Osteocyte (in vitro differentiated cells): ENCODE data around the gene CNP. TPM values are rescaled to one million over a fixed set of nuclear protein-coding genes. Genes with fewer than 3 reads are reported as not detected.

Experiments used
- DNase-seq: peaks from one replicate; pipeline ENCODE4 v3.0.0; 2021; ENCODE audit warnings: mixed read lengths; ENCODE audit not compliant: unreplicated experiment; ENCODE audit errors: extremely low spot score
- H3K27ac Mint-ChIP-seq: one replicate; pipeline ENCODE4 v1.8.0; 2021; ENCODE audit warnings: mild to moderate bottlenecking, mixed read lengths; ENCODE audit not compliant: unreplicated experiment
- H3K27me3 Mint-ChIP-seq: one replicate; pipeline ENCODE4 v1.8.0; 2021; ENCODE audit warnings: mixed read lengths; ENCODE audit not compliant: unreplicated experiment
- H3K36me3 Mint-ChIP-seq: one replicate; pipeline ENCODE4 v1.8.0; 2021; ENCODE audit warnings: mixed read lengths; ENCODE audit not compliant: unreplicated experiment
- H3K4me1 Mint-ChIP-seq: one replicate; pipeline ENCODE4 v1.8.0; 2021; ENCODE audit warnings: mixed read lengths; ENCODE audit not compliant: unreplicated experiment
- H3K4me3 Mint-ChIP-seq: one replicate; pipeline ENCODE4 v1.8.0; 2021; ENCODE audit warnings: mild to moderate bottlenecking, moderate library complexity, mixed read lengths; ENCODE audit not compliant: unreplicated experiment
- H3K9me3 Mint-ChIP-seq: one replicate; pipeline ENCODE4 v1.8.0; 2021; ENCODE audit warnings: mixed read lengths; ENCODE audit not compliant: unreplicated experiment
- CTCF ChIP-seq: fragments of 200-600 bp; sonication (generic); IDR thresholded peaks from 2 replicates; pipeline ENCODE4 v1.5.0; 2021; ENCODE audit warnings: antibody characterized with exemption, mild to moderate bottlenecking, moderate library complexity
- total RNA-seq: library from RNA; stranded (reverse); gene quantifications from 2 replicates; pipeline ENCODE4 v1.2.1, GENCODE V29; 2021

The CNP gene
- total RNA-seq, 1 donor from 2014 or later = 108 TPM

GRCh38 chr17:41919165-41919817 is 47.3 kb upstream of the CNP start:
- H3K9me3 Mint-ChIP-seq = no peaks in the 10 kb centered on the region
- no peak for DNase-seq
- peaks cover 6% of the 10 kb centered on the region for H3K36me3 Mint-ChIP-seq
- H3K4me3 Mint-ChIP-seq = peak overlapping the region; percentile 90
- TF ChIP-seq CTCF = no peak
- peaks cover 33% of the 10 kb centered on the region for H3K4me1 Mint-ChIP-seq
- H3K27ac Mint-ChIP-seq = peak overlapping the region; percentile 71
- H3K27me3 Mint-ChIP-seq = no peaks in the 10 kb centered on the region

DNA sequence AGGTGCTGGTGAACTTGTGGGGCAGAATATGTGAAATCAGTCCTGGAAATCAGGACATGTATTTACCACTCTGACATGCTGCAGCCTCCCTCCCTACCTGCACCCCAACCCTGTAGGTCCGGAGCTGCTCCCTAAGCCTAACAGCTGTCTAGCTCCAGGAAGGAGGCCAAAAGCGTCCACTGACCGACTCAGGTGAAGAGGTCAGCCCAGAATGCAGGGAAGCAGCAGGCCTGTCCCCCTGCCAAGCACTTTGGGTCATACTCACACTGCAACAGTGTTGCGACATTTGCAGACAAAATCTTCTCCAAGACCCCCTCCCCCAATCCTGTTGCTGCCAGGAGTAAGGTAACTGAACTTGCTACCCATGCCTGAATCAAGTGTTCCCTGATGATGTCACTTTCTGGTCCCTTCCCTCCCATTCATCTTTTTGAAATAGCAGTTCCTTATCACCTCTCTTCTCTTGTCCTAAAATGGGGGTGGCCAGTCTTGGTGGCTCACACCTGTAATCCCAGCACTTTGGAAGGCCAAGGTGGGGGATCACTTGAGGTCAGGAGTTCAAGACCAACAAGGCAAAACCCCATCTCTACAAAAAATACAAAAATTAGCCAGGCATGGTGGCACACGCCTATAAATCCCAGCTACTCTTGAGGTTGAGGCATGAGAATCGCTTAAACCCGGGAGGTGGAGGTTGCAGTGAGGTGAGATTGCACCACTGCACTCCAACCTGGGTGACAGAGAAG is 46.6 kb upstream of the CNP start:
- TF ChIP-seq CTCF = no peak
- H3K9me3 Mint-ChIP-seq = no peaks in the 10 kb centered on the region
- peaks cover 6% of the 10 kb centered on the region for H3K36me3 Mint-ChIP-seq
- DNase-seq = no peak
- no peak overlapping the region for H3K4me3 Mint-ChIP-seq
- peak overlapping the region; percentile 3 for H3K27ac Mint-ChIP-seq
- peaks cover 26% of the 10 kb centered on the region for H3K4me1 Mint-ChIP-seq
- H3K27me3 Mint-ChIP-seq = no peaks in the 10 kb centered on the region

- Mint-ChIP-seq H3K4me1 (peaks cover 23% of the 10 kb centered on the region), H3K36me3 (peaks cover 5% of the 10 kb centered on the region), H3K9me3 (no peaks in the 10 kb centered on the region), H3K27me3 (no peaks in the 10 kb centered on the region), H3K27ac (no peak overlapping the region), H3K4me3 (no peak overlapping the region)
- DNase-seq = no peak
- TF ChIP-seq CTCF = no peak
Observed at GRCh38 chr17:41920580-41920955, 46.0 kb upstream of the CNP start.

- Mint-ChIP-seq H3K27me3 (no peaks in the 10 kb centered on the region), H3K4me3 (no peak overlapping the region), H3K27ac (no peak overlapping the region), H3K36me3 (no peaks in the 10 kb centered on the region), H3K4me1 (peaks cover 13% of the 10 kb centered on the region), H3K9me3 (no peaks in the 10 kb centered on the region)
- DNase-seq = no peak
- no peak for TF ChIP-seq CTCF
Observed at GRCh38 chr17:41925991-41926590, 40.5 kb upstream of the CNP start.

DNA sequence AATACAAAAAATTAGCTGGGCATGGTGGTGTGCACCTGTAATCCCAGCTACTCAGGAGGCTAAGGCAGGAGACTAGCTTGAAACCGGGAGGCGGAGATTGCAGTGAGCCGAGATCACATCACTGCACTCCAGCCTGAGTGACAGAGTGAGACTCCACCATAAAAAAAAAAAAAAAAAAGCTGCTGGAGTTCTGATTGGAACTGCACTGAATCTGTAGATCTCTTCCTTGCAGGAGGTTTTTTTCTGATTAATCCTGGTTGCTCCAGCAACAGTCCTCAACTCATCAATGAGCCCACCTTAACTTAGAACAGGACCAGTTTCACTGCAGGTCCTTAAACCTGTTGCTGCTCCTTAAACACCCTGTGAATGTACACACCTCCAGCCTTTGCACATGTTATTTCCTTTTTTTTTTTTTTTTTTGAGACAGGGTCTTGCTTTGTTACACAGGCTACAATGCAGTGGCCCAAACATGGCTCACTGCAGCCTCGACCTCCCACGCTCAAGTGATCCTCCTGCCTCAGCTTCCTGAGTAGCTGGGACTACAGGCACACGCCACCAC is 37.8 kb upstream of the CNP start:
- no peak for TF ChIP-seq CTCF
- Mint-ChIP-seq H3K27ac (peak overlapping the region; percentile 19), H3K36me3 (no peaks in the 10 kb centered on the region), H3K4me1 (peaks cover 13% of the 10 kb centered on the region), H3K27me3 (no peaks in the 10 kb centered on the region), H3K4me3 (peak overlapping the region; percentile 90), H3K9me3 (no peaks in the 10 kb centered on the region)
- DNase-seq = no peak
